Measurements from ENCODE around the gene SLCO3A1.

GRCh38 chr15:92165001-92165346, 311.5 kb downstream of the SLCO3A1 start:
- TF ChIP-seq CTCF (IDR thresholded peaks at IDR 0.05; ENCODE audit: borderline replicate concordance, extremely low read depth, low read length, poor library complexity, severe bottlenecking) (no peak), EZH2 (IDR thresholded peaks at IDR 0.05; ENCODE audit: borderline replicate concordance, low read depth, low read length, severe bottlenecking) (no peak)
